Spleen (tissue), 11 donors: ENCODE results near the gene CORIN. TPM values are rescaled to one million over a fixed set of nuclear protein-coding genes. Genes with fewer than 3 reads are reported as not detected.

Experiments used
- DNase-seq: peaks from one replicate; pipeline ENCODE4 v3.0.0-alpha.2; 2020
- H3K27ac ChIP-seq, 8 donors: fragments of 200-600 bp; sonication (generic) in 7 of 8; 1 replicate in 4 of 8; 2 replicates in 4 of 8; pipeline versions ENCODE4 v1.5.0 to v1.8.0; 2016 to 2021; ENCODE audit warnings: inconsistent platforms in 4 of 8, mild to moderate bottlenecking in 4 of 8, moderate library complexity in 1 of 8
- H3K27me3 ChIP-seq, 7 donors: fragments of 200-600 bp; sonication (generic) in 6 of 7; replicated peaks in 1 of 7; 1 replicate in 4 of 7; 2 replicates in 3 of 7; pipeline versions ENCODE4 v1.5.0 to v1.8.0; 2016 to 2021; ENCODE audit warnings: inconsistent platforms in 3 of 7, mild to moderate bottlenecking in 1 of 7
- H3K36me3 ChIP-seq, 6 donors: fragments of 200-600 bp; sonication (generic) in 5 of 6; 1 replicate in 4 of 6; 2 replicates in 2 of 6; pipeline versions ENCODE4 v1.5.0 to v1.8.0; 2016 to 2021; ENCODE audit warnings: inconsistent platforms in 2 of 6
- H3K4me1 ChIP-seq, 6 donors: fragments of 200-600 bp; sonication (generic) in 5 of 6; 1 replicate in 3 of 6; 2 replicates in 3 of 6; pipeline versions ENCODE4 v1.5.0 to v1.8.0; 2016 to 2021; ENCODE audit warnings: inconsistent platforms in 3 of 6
- H3K4me3 ChIP-seq, 8 donors: fragments of 200-600 bp; sonication (generic) in 7 of 8; 1 replicate in 4 of 8; 2 replicates in 4 of 8; pipeline versions ENCODE4 v1.5.0 to v1.8.0; 2016 to 2021; ENCODE audit warnings: inconsistent platforms in 4 of 8, mild to moderate bottlenecking in 4 of 8, moderate library complexity in 2 of 8
- H3K9me3 ChIP-seq, 8 donors: fragments of 200-600 bp; sonication (generic) in 7 of 8; 1 replicate in 4 of 8; 2 replicates in 4 of 8; pipeline versions ENCODE4 v1.5.0 to v1.8.0; 2016 to 2021; ENCODE audit warnings: inconsistent platforms in 4 of 8
- CTCF ChIP-seq, 11 experiments: fragments of 200-600 bp in 7 of 11; fragments of 450-650 bp in 4 of 11; sonication (generic) in 4 of 11; IDR thresholded peaks in 8 of 11; conservative IDR thresholded peaks in 3 of 11; 1 replicate in 7 of 11; 2 replicates in 4 of 11; pipeline versions ENCODE4 v1.4.0 to v1.8.0; 2016 to 2021; ENCODE audit warnings: antibody characterized with exemption in 11 of 11, inconsistent platforms in 4 of 11, mild to moderate bottlenecking in 1 of 11
- POLR2A ChIP-seq, 3 donors: fragments of 450-650 bp; IDR thresholded peaks; one replicate each; pipeline ENCODE4 v1.5.1; 2017; ENCODE audit warnings: antibody characterized with exemption in 3 of 3, mild to moderate bottlenecking in 1 of 3
- POLR2AphosphoS5 ChIP-seq, 3 donors: sonication (generic); formaldehyde crosslinking; IDR thresholded peaks; one replicate each; pipeline ENCODE4 v1.5.1; 2017; ENCODE audit warnings: antibody characterized with exemption in 3 of 3
- WGBS, 5 donors: extraction: QIAGEN DNeasy Blood & Tissue Kit in 3 of 5; methylation state at CpG; one replicate each; pipeline versions ENCODE4 v1.1.5 to v1.1.7; 2013 to 2018; 5-methylcytosine and 5-hydroxymethylcytosine counted together
- intact Hi-C: fragments of 100-400 bp; cut with DNase I; formaldehyde crosslinking; loops from one replicate; pipeline ENCODE4 v1.15.0; 2023; ENCODE audit warnings: low total_unique reads
- polyA plus RNA-seq, 3 donors: library from polyadenylated mRNA; stranded (reverse); fragments of 200-250 nt; gene quantifications; one replicate each; pipeline ENCODE4 v1.2.1, GENCODE V29; 2013
- total RNA-seq, 7 donors: library from RNA; depleted of rRNA in 3 of 7; stranded (reverse); fragments of >200 nt in 3 of 7; fragmentation: NEBNext Ultra II Directional in 4 of 7; extraction: Animal tissue kit (Norgen Biotek cat#: 25700) in 4 of 7; gene quantifications; one replicate each; pipeline versions ENCODE4 v1.1.0 to v1.2.1, GENCODE V29; 2016 to 2021
- donor health status: healthy with polysubstance abuse.
- donor health status: DM: no; HTN: no; CAD: no; lungs with moderate emphysema.
- donor health status: DM: no; HTN: no; CAD: no.
- donor health status: Bipolar disorder and iron deficiency.
- donor health status: healthy.
- donor health status: DM: no; HTN: no; CAD: no.
- donor health status: DM: yes; HTN: yes; CAD: no.

Gene CORIN
- total and polyA plus RNA-seq, 10 donors, result 0.23 to 12.3 (median 0.85) TPM

GRCh38 chr4:47606482-47606881 lies 231.4 kb downstream of the CORIN start:
- H3K36me3 ChIP-seq, result peaks cover 0 to 13% (median 0%) of the 10 kb centered on the region in 6 donors
- no peaks in the 10 kb centered on the region for H3K4me1 ChIP-seq
- intact Hi-C loops, result no loop called here
- WGBS, 5 donors, result 84 to 95% (median 90%) methylated on average over 3 of the region's 3 CpGs
- no peak for DNase-seq
- H3K27ac ChIP-seq, result no peak overlapping the region
- TF ChIP-seq POLR2AphosphoS5 (IDR thresholded peaks at IDR 0.05), result no peak
- H3K4me3 ChIP-seq, result no peak overlapping the region
- H3K9me3 ChIP-seq, result peaks cover 0 to 12% (median 7%) of the 10 kb centered on the region in 8 donors
- H3K27me3 ChIP-seq, result no peaks in the 10 kb centered on the region

DNA sequence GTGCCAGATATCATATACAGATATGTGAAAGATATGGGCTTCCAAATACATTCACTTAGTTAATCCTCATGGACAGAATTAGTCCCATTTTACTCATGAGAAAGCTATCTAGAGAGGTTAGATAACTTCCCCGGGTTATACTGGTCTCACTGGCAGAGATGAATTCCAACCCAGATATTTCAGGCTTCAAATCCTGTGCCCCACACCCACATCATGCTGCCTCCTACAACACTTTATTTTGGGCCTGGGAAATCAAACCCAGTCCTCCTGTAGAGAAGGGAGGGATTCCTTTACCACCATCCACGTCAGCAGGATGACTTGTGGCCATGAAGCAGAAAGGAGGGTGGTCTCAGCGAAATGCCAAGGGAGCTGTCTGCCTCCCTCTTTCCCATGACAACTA lies 239.0 kb downstream of the CORIN start:
- no peak for DNase-seq
- intact Hi-C loops, result no loop called here
- WGBS, 5 donors, result 90 to 93% (median 92%) methylated on average over 3 of the region's 3 CpGs
- no peaks in the 10 kb centered on the region for H3K27me3 ChIP-seq
- no peak for TF ChIP-seq POLR2A (IDR thresholded peaks at IDR 0.05)
- TF ChIP-seq CTCF (IDR thresholded peaks at IDR 0.05 in 8 of 11, conservative IDR thresholded peaks at IDR 0.05 in 3 of 11), result no peak
- no peak for TF ChIP-seq POLR2AphosphoS5 (IDR thresholded peaks at IDR 0.05)
- H3K9me3 ChIP-seq, result peaks cover 0 to 12% (median 7%) of the 10 kb centered on the region in 8 donors
- H3K4me3 ChIP-seq, result no peak overlapping the region
- no peaks in the 10 kb centered on the region for H3K4me1 ChIP-seq
- H3K27ac ChIP-seq, result no peak overlapping the region
- H3K36me3 ChIP-seq, result peaks cover 0 to 46% (median 0%) of the 10 kb centered on the region in 6 donors

DNA sequence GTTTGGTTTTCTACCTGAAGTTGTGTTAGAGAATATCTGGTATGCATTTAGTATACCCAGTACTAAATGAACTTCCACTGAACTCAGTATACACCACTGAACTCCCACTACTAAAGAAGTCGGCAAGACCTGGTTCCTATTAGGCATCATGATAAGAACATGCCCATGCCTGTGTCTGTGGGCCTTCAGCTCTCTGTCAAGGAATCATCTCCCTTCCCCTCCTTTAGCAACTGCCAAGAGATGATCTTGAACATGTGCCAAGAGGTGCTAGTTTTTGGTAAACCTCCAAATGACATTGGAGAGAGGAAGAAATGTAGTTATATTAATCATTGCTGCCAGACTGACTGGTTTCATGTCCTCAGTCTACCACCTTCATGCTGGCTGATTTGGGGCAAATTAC lies 239.5 kb downstream of the CORIN start:
- H3K4me1 ChIP-seq, result no peaks in the 10 kb centered on the region
- no peak overlapping the region for H3K27ac ChIP-seq
- H3K36me3 ChIP-seq, result peaks cover 0 to 48% (median 0%) of the 10 kb centered on the region in 6 donors
- no peak overlapping the region for H3K4me3 ChIP-seq
- no peak for DNase-seq
- H3K27me3 ChIP-seq, result no peaks in the 10 kb centered on the region
- intact Hi-C loops, result no loop called here
- H3K9me3 ChIP-seq, result peaks cover 0 to 10% (median 7%) of the 10 kb centered on the region in 8 donors
- 76 to 96% (median 84%) methylated on average over 1 of the region's 1 CpG for WGBS, 5 donors
- TF ChIP-seq CTCF (IDR thresholded peaks at IDR 0.05 in 8 of 11, conservative IDR thresholded peaks at IDR 0.05 in 3 of 11), result no peak
- no peak for TF ChIP-seq POLR2A (IDR thresholded peaks at IDR 0.05)
- no peak for TF ChIP-seq POLR2AphosphoS5 (IDR thresholded peaks at IDR 0.05)

GRCh38 chr4:47597696-47598095 lies 240.2 kb downstream of the CORIN start:
- no peak overlapping the region for H3K27ac ChIP-seq
- no peaks in the 10 kb centered on the region for H3K4me1 ChIP-seq
- H3K4me3 ChIP-seq, result no peak overlapping the region
- DNase-seq, result no peak
- 79 to 94% (median 82%) methylated on average over 1 of the region's 1 CpG for WGBS, 5 donors
- intact Hi-C loops, result no loop called here
- TF ChIP-seq POLR2AphosphoS5 (IDR thresholded peaks at IDR 0.05), result no peak
- no peak for TF ChIP-seq CTCF (IDR thresholded peaks at IDR 0.05 in 8 of 11, conservative IDR thresholded peaks at IDR 0.05 in 3 of 11)
- no peak for TF ChIP-seq POLR2A (IDR thresholded peaks at IDR 0.05)
- H3K36me3 ChIP-seq, result peaks cover 0 to 48% (median 0%) of the 10 kb centered on the region in 6 donors
- peaks cover 0 to 6% (median 1%) of the 10 kb centered on the region in 8 donors for H3K9me3 ChIP-seq
- no peaks in the 10 kb centered on the region for H3K27me3 ChIP-seq

- H3K4me3 ChIP-seq, result no peak overlapping the region
- H3K9me3 ChIP-seq, result peaks cover 0 to 22% (median 13%) of the 10 kb centered on the region in 8 donors
- no peak for TF ChIP-seq CTCF (IDR thresholded peaks at IDR 0.05 in 8 of 11, conservative IDR thresholded peaks at IDR 0.05 in 3 of 11)
- TF ChIP-seq POLR2A (IDR thresholded peaks at IDR 0.05), result no peak
- TF ChIP-seq POLR2AphosphoS5 (IDR thresholded peaks at IDR 0.05), result no peak
- no peaks in the 10 kb centered on the region for H3K4me1 ChIP-seq
- no peaks in the 10 kb centered on the region for H3K27me3 ChIP-seq
- peaks cover 7 to 100% (median 63%) of the 10 kb centered on the region in 6 donors for H3K36me3 ChIP-seq
- no peak for DNase-seq
- intact Hi-C loops, result no loop called here
- no peak overlapping the region for H3K27ac ChIP-seq
- 3 to 100% (median 82%) methylated on average over 1 of the region's 1 CpG for WGBS, 5 donors
These were observed 247.5 kb downstream of the CORIN start for GRCh38 chr4:47590325-47590724.
